ENCODE data around the gene FNDC3B.

FNDC3B gene

DNA sequence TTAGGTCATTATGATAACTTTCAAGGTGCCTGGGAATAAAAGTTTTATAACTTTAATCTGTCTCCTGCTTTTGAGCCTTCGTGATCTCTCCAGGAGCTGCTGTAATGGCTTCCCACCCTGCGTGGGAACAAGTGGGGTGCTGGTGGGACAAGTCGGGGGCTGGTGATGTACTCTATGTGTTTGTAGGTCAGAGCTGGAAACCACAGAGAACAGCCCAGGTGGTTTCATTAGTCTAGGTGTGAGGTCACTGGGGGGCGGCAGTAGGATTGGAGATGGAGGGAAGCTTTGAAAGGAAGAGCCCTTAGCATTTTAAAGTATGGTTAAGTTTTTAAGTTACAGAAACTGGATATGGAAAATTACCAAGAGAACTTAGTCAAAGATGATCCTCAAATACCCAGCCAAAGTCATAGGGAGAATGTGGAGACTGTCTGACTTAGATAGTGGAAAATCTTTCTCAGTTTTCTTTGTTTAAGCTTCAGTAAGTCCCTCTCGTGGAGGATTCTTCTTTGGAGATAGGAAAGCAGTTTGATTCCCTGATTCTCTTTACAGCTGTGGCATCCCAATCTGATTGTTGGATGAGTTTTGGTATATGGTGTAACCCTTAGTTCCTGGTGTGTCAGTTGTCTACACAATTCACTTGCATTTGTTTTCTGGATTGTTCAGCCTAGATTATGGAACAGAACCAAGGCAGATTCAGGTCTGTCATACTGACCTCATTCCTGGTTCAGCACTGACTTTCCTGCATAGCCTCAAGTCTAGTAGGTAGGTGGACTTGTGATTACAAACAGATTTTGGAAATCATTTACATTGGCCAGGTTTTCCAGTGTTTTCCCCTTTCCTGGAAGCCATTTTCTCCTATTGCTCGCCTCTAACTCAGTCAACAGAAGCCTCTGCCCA lies 115.6 kb downstream of the FNDC3B start:
- TF ChIP-seq, protein P1, sequence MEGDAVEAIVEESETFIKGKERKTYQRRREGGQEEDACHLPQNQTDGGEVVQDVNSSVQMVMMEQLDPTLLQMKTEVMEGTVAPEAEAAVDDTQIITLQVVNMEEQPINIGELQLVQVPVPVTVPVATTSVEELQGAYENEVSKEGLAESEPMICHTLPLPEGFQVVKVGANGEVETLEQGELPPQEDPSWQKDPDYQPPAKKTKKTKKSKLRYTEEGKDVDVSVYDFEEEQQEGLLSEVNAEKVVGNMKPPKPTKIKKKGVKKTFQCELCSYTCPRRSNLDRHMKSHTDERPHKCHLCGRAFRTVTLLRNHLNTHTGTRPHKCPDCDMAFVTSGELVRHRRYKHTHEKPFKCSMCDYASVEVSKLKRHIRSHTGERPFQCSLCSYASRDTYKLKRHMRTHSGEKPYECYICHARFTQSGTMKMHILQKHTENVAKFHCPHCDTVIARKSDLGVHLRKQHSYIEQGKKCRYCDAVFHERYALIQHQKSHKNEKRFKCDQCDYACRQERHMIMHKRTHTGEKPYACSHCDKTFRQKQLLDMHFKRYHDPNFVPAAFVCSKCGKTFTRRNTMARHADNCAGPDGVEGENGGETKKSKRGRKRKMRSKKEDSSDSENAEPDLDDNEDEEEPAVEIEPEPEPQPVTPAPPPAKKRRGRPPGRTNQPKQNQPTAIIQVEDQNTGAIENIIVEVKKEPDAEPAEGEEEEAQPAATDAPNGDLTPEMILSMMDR (IDR thresholded peaks at IDR 0.05): no peak

DNA sequence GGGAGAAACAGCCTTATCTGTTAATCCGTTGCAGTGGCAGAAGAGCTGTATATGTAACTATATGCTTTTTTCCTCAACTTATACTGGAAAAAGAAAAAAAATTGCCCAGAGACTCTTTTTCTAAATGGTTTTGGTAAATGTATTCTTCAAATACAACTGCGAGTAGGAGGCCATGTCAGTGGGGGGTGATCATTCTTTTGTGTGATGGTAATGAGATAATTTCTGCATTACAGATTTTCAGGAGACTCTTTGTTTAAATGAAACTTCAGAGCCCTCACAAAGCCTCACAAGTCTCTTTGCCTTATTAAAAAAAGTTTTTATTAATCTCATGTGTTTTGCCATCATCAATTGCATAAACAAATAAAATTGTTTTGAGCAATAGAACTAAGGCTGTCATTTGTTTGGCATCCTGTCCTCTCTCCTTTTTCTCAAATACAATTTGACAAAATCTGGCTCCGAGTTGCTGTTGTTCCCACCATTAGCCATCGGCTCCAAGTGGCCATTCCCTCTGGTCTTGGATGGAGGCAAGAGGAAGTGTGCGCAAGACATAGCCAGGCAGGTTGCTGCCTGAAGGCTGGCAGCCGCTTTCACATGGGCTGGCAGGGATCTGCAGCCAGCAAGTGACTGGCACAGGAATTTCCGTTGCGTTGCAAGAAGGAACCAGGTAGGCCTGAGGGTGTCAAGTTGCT lies 116.7 kb downstream of the FNDC3B start:
- TF ChIP-seq, protein P1 (IDR thresholded peaks at IDR 0.05): no peak

DNA sequence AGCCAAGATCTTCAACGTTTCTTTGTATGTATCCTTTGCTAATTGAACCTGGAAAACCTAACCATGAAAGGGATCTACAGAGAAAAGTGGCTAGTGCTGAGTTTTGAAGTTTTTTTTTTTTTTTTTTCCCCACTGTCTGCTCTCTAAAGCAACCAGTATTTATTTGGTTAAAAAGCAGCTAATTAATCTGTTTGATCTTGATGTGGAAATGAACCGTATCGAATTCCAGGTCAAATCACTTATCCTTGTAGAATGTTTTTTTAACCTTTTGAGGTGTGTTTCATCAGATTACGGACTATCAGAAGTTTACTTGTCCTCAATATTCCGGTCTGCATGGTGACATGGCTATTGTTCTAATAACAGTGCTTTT lies 117.2 kb downstream of the FNDC3B start:
- TF ChIP-seq, protein P1 (IDR thresholded peaks at IDR 0.05): no peak

DNA sequence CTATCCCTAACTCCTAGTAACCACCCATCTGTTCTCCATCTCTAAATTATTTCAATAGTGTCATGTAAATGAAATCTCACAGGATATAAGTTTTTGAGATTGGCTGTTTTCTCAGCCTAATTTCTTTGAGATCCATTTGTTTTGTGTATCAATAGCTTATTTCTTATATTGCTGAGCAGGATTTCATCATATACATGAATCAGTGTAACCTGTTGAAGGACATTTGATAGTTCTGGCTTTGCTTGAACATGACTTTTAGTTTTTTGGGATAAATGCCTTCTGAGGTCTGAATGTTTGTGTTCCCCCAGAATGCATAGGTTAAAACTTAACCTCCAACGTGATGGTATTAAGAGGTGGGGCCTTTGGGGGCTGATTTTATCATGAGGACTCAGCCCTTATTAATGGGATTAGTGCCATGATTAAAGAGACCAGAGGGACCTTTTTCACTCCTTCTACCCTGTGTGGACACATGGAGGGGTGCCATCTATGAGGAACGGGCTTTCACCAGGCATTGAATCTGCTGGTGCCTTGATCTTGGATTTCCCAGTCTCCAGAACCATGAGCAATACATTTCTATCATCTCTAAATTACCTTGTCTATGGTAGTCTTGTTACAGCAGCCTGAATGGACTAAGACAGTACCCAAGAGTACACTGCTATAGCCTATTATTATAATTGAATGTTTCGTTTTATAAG lies 118.3 kb downstream of the FNDC3B start:
- TF ChIP-seq, protein P1 (IDR thresholded peaks at IDR 0.05): no peak

DNA sequence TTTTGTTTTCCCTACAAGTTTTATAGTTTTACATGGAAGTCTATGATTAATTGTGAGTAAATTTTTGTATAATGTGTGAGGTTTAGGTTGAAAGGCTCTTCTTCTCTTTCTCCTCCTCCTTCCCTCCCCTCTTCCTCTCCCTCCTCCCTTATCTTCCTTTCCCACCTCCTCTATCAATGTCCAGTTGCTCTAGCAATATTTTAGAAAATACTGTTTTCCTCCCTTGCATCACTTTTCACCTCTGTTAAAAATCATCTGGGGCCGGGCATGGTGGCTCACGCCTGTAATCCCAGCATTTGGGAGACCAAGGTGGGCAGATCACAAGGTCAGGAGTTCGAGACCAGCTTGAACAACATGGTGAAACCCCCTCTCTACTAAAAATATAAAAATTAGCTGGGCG lies 119.4 kb downstream of the FNDC3B start:
- TF ChIP-seq, protein P1 (IDR thresholded peaks at IDR 0.05): no peak

DNA sequence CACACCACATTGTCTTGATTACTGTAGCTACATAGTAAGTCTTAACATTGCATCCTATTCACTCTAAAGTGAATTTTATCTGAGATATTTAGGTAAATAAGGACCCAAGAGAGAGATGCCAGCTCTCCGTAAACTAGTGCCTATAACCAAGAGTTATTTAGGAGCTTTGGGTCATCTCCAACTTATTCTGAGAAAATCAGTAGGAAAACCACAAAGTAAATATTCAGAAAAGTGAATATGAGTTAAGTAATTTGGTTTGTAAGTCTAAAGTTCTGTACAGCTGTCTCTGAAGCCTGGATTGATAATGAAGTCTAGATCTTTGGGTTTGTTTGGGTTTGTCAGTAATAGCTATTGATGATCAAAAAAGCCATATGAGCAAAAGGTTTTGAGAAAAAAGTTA lies 120.0 kb downstream of the FNDC3B start:
- TF ChIP-seq, protein P1 (IDR thresholded peaks at IDR 0.05): no peak

DNA sequence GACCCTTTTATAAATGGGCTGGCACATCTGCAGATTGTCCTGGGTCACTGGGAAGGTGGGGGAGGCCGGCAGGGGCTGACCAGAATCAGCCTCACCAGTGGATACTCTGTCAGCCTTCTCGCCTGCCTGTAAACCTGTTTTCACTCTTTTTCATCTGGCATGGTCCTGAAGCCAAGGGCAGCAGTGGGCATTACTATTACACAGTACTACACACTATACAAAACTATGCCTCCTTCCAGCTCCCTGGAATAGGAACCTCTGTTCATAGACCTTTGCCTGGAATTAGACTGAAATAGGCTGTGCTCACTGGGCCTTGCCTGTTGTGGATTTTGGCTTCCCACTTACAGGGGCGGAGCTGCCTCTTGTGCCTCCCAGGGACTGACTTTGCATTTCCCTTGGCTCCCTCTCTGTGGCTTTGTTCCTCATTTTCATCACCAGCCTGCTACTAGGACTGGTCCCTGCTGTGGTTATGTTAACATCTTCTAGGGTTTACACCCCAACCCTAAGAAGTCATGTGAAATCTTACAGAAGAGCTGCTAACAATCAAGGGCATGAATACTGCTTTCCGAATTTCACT lies 120.7 kb downstream of the FNDC3B start:
- TF ChIP-seq, protein P1 (IDR thresholded peaks at IDR 0.05): no peak

Data from LNCAP (cell line).